ENCODE results near the gene PDGFRB.

DNA sequence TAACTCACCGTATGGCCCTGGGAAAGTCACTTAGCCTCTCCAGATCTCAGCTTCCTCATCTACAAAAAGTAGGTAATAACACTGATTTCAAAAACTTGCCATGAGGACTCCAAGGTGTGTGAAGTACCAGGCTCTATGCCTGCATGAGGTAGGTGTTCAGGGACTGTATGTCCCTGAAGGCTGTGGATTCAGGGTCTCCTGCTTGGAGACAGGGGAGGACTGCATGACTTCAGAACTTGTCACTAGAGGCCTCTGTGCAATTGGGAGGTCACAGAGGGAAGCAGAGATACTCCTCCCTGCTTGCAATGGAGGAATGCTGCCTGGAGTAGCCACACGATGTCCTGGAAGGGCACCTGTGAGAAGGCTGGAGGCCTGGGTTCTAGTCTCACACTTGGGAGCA, 2.2 kb downstream of the PDGFRB start:
- TF ChIP-seq ZNF274 (IDR thresholded peaks at IDR 0.05; ENCODE audit: low read length) (no peak), ZNF274 (tag by site-specific recombination; IDR thresholded peaks at IDR 0.05; ENCODE audit: borderline replicate concordance) (no peak), SETDB1 (IDR thresholded peaks at IDR 0.05; ENCODE audit: insufficient read length, low read length) (no peak), ZNF350 (tag by site-specific recombination; IDR thresholded peaks at IDR 0.05) (no peak), ZNF510 (tag by site-specific recombination; IDR thresholded peaks at IDR 0.05; ENCODE audit: insufficient replicate concordance) (no peak), YY1 (tag by site-specific recombination; IDR thresholded peaks at IDR 0.05) (no peak), ZNF501 (tag by site-specific recombination; IDR thresholded peaks at IDR 0.05) (no peak), ZNF600 (tag by site-specific recombination; IDR thresholded peaks at IDR 0.05) (no peak), ZNF16 (tag by site-specific recombination; IDR thresholded peaks at IDR 0.05; ENCODE audit: low read depth) (no peak)
- TF ChIP-seq, protein P1, sequence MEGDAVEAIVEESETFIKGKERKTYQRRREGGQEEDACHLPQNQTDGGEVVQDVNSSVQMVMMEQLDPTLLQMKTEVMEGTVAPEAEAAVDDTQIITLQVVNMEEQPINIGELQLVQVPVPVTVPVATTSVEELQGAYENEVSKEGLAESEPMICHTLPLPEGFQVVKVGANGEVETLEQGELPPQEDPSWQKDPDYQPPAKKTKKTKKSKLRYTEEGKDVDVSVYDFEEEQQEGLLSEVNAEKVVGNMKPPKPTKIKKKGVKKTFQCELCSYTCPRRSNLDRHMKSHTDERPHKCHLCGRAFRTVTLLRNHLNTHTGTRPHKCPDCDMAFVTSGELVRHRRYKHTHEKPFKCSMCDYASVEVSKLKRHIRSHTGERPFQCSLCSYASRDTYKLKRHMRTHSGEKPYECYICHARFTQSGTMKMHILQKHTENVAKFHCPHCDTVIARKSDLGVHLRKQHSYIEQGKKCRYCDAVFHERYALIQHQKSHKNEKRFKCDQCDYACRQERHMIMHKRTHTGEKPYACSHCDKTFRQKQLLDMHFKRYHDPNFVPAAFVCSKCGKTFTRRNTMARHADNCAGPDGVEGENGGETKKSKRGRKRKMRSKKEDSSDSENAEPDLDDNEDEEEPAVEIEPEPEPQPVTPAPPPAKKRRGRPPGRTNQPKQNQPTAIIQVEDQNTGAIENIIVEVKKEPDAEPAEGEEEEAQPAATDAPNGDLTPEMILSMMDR (tag by site-specific recombination; IDR thresholded peaks at IDR 0.05) = no peak

Measured in HEK293 (cell line).